ENCODE measurements around the gene PCSK4.
"Not testable (repeated sequence)": the region's sequence is repeated elsewhere in the genome, so short reads cannot be mapped to it uniquely, and the experiment has no call there.

Gene PCSK4

DNA sequence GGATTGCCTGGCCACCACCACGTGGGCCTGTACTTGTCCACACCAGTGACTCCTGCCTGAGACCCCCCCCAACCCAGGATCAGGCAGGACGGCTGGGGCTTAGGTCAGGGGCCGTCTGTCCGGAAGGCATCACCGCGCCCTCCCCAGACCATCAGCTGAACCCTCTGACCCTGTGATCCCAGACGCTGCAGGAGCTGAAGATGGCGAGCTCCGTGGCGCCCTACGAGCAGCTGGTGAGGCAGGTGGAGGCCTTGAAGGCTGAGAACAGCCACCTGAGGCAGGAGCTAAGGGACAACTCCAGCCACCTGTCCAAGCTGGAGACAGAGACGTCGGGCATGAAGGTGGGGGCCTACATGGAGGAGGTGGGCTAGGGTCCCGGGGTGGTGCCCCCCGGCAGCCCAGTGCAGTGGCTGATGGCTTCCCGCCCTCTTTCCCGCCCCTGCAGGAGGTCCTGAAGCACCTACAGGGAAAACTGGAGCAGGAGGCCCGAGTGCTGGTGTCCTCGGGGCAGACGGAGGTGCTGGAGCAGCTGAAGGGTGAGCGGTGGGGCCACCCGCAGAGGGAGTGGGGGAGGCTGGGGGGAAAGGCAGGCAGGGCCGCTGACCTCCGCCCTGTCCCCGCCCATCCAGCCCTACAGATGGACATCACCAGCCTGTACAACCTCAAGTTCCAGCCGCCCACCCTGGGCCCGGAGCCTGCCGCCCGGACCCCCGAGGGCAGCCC lies 37.2 kb downstream of the PCSK4 start:
- DNase-seq, result no peak

- no peak for DNase-seq
Measured at GRCh38 chr19:1451916-1452801, 38.0 kb downstream of the PCSK4 start.

GRCh38 chr19:1450735-1451731 lies 39.1 kb downstream of the PCSK4 start:
- DNase-seq, result no peak

- no peak for DNase-seq
Measured at GRCh38 chr19:1449467-1450442, 40.4 kb downstream of the PCSK4 start, which contains the start of gene APC2. Gene APC2, plus strand, starts transcription at chr19:1450121. Its CDS starts 2,881 bp downstream, at chr19:1453002.

DNA sequence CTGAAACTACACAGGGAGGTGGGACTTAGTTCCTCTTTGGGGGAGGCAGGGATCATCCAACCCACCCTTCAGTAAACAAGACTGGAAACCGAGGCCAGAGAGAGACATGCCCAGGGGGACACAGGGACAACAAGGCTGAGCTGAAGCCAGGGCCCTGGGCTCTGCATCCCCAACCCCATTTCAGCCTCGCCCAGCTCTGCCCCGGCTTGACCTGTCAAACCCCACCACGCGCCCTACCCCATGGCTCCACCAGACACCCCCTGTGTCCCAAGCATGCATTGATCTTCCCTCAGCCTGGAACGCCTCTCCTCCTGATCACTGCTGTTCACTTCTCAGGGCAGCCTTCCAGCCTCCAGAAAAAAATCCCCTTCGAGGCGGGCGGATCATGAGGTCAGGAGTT lies 42.2 kb downstream of the PCSK4 start:
- no peak for DNase-seq

- no peak for DNase-seq
Measured at GRCh38 chr19:1447504-1447903, 42.6 kb downstream of the PCSK4 start.

- DNase-seq, result no peak
Measured at GRCh38 chr19:1446713-1447481, 43.3 kb downstream of the PCSK4 start.

DNA sequence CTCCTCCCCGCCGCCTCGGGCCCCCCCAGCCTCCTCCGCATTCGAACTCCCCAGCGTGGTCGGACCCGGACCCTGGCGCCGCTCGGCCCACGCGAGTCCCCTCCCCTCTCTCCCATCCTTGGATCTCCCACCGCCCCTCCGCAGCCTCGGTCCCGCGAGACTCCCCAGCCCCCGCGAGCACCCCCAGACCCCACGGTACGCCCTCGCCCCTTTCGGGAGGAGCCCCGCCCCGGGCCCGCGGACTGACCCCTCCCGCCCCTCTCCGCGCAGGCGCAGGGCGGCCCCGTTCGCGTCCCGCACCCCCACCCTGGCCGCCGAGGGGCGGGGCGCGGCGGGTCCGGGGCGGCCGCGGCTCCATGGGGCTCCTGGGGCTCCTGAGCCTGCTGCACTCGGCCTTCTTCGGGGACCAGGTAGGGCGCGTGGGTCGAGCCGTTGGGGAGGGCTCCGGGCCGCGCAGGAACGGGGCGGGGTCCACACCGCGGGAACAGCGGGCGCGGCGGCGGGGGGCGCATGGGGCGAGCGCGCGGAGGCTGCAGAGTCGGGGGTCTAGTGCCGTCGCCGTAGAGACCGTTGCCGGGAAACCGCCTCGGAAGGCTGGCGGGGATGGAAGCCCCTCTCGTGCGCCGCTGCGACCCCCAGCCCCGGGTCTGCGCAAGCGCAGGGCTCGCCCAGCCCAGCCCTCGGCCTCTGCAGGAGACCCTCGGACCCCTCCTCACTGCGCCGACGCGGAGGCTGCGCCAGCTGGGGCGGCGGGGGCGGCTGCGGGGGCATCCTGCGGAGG lies 44.0 kb downstream of the PCSK4 start:
- no peak for DNase-seq

DNA sequence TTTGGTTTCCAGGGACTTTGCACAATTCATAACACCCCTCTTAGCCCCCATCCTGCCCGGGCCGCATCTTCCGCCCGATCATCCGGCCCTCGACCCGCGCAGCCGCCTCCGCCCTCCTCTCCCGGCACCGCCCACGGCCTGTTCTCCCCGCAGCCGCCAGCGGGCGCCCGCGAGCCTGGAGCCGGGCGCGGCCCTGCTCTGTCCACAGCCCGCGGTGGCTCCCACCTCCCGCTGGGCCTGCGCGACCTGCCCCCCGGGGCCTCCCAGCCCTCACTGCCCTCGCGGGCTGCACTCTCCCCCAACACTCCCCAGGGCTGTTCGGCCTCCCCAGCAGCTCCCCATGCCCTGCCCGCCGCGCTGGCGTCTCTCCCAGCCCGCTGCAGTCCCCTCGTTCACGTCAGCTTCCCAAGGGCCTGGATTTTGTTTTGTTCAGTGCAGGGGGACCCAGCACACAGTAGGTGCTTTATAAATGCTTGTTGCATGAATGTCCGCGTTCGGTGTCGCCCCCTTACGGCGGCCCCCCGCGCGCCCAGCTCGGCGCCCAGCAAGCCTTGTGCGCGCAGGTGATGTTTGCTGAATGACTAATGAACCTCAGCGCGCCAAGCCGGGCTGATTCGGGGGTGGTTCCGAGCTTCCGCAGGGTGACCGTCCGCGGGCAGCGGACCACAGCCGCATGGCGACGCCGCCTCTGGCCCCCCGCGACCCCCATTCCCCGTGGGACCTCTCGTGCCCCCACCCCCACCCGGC lies 44.8 kb downstream of the PCSK4 start:
- no peak for DNase-seq

DNA sequence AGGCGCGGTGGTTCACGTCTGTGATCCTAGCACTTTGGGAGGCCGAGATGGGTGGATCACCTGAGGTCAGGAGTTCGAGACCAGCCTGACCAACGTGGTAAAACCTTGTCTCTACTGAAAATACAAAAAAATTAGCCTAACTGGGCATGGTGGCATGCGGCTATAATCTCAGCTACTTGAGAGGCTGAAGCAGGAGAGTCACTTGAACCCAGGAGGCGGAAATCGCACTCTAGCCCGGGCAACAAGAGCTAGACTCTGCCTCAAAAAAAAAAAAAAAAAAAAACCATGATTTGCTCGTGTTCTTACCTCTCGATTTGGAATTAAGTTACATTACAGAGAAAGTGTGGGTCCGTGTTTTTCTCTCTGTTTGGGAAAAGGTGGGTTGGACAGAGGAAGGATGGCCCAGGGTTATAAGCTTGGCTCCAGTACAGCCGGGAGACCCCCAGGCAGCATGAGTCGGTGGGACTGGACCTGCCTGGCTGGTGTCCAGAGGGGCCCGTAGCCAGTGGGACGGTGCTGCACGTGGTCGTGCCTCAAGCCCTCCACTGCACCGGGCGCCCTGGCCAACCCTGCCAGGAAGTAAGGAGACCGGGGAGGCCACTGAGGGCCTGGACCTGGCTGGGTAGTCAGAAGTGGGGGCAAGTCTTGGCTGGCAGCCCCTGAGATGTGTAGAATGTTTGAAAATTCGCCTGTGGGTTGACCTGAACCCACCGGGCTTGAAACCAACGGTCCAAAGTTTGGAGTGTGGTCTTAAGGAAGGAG lies 48.3 kb downstream of the PCSK4 start:
- no peak for DNase-seq

DNA sequence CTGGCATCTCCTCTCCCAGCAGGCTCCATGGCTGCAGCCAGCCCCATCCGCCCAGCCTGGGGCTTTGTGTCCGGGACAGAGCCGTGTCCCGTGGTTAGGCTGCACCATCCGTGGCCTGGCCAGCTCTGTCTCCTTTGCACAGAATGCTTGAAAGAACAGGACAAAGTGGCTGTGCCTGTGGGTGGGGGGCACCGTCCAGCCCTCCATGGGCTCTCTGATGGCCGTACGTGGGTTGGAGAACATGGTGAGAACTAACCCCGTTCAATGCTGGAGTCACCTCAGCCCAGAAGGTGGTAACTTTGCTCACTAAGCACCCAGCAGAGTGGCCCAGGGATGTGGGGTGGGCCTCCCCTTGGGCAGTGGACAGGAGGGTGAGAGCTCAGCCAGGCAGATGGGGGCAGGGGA lies 49.1 kb downstream of the PCSK4 start:
- no peak for DNase-seq

GRCh38 chr19:1440418-1440801 lies 49.7 kb downstream of the PCSK4 start:
- DNase-seq, result no peak

DNA sequence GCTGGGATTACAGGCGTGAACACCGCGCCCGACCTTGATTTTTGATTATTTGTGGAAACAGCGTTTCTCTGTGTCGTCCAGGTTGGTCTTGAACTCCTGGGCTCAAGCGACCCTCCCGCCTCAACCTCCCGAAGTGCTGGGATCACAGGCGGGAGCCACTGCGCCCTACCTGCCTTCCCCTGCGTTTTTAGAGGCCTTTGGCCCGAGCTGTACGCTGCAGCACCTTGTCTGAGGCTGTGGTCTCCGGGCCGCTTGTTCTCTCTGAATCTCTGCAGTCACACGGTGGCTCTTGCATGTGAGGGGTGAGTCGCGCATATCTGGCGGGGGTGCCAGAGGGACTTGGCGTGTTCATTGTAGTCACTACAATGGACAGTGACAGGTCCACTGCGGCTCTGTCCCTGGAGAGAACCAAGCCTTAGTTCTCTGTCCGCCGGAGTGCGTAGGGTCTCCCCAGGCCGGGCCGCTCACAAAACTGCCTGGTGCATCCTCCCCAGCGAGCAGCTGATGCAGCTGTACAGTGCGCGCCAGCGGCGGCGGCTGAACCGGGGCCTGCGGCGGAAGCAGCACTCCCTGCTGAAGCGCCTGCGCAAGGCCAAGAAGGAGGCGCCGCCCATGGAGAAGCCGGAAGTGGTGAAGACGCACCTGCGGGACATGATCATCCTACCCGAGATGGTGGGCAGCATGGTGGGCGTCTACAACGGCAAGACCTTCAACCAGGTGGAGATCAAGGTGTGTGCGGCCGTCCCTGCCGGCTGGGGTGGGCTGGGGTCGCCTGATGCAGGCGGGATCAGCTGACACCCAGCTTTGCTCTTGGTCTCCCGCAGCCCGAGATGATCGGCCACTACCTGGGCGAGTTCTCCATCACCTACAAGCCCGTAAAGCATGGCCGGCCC lies 50.4 kb downstream of the PCSK4 start:
- not testable (repeated sequence) for DNase-seq

- DNase-seq, result no peak
Measured at GRCh38 chr19:1438933-1439354, 51.2 kb downstream of the PCSK4 start.

DNA sequence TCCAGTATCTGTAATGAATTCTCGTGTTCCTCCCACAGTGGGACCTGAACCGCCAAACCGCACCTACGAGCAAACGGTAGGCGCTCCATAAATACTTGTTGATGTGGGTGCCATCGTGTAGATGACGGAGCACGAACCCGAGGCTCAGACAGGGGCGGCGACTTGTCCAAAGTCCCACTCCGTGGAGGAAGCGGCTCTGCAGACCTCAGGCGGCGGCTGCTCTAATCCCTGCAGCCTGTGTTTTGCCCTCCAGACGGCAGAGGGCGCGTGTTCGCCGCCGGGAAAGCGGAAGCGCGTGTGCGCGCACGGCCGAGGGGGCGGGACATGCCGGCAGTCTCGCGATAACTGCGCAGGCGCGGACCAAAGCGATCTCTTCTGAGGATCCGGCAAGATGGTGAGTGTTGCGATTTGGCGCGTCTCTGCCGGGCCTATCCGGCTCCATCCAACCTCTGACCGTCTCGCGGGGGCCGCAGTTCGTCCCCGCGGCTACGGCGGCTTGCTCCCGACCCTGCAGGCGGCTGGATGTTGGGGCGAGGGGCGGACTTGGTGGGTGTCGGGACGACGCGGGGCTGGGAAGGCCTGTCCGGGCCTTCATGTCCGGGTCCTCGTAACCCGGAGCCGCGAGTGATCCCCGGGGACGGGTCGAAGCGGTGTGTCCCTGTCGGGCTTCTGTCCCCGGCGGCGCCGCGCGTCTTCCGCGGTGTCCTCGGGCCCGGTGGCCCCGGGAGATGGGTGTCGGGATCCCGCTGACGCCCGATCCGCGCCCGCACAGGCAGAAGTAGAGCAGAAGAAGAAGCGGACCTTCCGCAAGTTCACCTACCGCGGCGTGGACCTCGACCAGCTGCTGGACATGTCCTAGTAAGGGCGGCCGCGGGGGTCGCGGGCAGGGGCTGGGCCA lies 51.9 kb downstream of the PCSK4 start, which contains the start of gene RPS15:
TSS of gene RPS15 (plus strand) at position 362 of the 898 bp plus-strand sequence. CDS start at position 392, 30 bp downstream.
- DNase-seq, result peak; percentile 62

DNA sequence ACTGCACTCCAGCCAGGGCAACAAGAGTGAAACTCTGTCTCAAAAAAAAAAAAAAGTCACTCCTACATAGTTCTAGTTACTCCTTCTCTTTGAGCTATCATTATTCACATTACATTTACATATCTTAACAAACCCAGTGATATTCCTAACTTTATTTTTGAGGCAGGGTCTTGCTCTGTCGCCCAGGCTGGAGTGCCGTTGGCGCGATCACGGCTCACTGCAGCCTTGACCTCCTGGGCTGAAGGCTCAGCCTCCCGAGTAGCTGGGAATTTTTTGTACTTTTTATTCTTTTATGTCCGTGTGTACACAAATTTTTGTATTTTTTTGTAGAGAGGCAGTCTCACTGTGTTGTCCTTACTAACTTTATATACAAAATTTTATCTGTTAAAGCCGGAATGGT lies 52.5 kb downstream of the PCSK4 start:
- DNase-seq, result no peak

Measured in SHP77 treated with DMSO at 0.1 percent for 48 hours (cell line).